Measurements from ENCODE around the gene ACAD9.

- TF ChIP-seq POLR2A (IDR thresholded peaks at IDR 0.05; ENCODE audit: low read length) (no peak), GATA1 (IDR thresholded peaks at IDR 0.05; ENCODE audit: low read depth, low read length) (no peak)
These were observed 24.1 kb downstream of the ACAD9 start for GRCh38 chr3:128903501-128903900.

All from erythroblast (primary cell).